ENCODE results near the gene TMEM134.

GRCh38 chr11:67416416-67417335 is 52.4 kb downstream of the TMEM134 start:
- TF ChIP-seq, protein P1, sequence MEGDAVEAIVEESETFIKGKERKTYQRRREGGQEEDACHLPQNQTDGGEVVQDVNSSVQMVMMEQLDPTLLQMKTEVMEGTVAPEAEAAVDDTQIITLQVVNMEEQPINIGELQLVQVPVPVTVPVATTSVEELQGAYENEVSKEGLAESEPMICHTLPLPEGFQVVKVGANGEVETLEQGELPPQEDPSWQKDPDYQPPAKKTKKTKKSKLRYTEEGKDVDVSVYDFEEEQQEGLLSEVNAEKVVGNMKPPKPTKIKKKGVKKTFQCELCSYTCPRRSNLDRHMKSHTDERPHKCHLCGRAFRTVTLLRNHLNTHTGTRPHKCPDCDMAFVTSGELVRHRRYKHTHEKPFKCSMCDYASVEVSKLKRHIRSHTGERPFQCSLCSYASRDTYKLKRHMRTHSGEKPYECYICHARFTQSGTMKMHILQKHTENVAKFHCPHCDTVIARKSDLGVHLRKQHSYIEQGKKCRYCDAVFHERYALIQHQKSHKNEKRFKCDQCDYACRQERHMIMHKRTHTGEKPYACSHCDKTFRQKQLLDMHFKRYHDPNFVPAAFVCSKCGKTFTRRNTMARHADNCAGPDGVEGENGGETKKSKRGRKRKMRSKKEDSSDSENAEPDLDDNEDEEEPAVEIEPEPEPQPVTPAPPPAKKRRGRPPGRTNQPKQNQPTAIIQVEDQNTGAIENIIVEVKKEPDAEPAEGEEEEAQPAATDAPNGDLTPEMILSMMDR (IDR thresholded peaks at IDR 0.05; ENCODE audit: low read depth, low read length): no peak
- TF ChIP-seq POLR2A (IDR thresholded peaks at IDR 0.05; ENCODE audit: extremely low read depth, insufficient read length): peak; percentile 29

Data from NB4 (cell line).